WI38 (cell line): ENCODE data around the gene ATP1B4.

Experiments
- H3K4me3 ChIP-seq: 2 replicates; pipeline ENCODE4 v1.5.1; 2011; ENCODE audit warnings: low read depth, mild to moderate bottlenecking, control low read depth, low read length
- TF ChIP-seq, protein P1 (sequence below): IDR thresholded peaks from 2 replicates; pipeline ENCODE4 v1.5.1; 2012; ENCODE audit warnings: low read depth, mild to moderate bottlenecking, control low read depth, low read length

Gene ATP1B4

GRCh38 chrX:120358737-120359456 lies 3.0 kb upstream of the ATP1B4 start:
- no peak overlapping the region for H3K4me3 ChIP-seq
- TF ChIP-seq, protein P1, sequence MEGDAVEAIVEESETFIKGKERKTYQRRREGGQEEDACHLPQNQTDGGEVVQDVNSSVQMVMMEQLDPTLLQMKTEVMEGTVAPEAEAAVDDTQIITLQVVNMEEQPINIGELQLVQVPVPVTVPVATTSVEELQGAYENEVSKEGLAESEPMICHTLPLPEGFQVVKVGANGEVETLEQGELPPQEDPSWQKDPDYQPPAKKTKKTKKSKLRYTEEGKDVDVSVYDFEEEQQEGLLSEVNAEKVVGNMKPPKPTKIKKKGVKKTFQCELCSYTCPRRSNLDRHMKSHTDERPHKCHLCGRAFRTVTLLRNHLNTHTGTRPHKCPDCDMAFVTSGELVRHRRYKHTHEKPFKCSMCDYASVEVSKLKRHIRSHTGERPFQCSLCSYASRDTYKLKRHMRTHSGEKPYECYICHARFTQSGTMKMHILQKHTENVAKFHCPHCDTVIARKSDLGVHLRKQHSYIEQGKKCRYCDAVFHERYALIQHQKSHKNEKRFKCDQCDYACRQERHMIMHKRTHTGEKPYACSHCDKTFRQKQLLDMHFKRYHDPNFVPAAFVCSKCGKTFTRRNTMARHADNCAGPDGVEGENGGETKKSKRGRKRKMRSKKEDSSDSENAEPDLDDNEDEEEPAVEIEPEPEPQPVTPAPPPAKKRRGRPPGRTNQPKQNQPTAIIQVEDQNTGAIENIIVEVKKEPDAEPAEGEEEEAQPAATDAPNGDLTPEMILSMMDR = no peak

- TF ChIP-seq, protein P1 = peak; percentile 36
Observed at GRCh38 chrX:120365320-120365719, 3.4 kb downstream of the ATP1B4 start.

GRCh38 chrX:120365968-120366367 lies 4.1 kb downstream of the ATP1B4 start:
- no peak overlapping the region for H3K4me3 ChIP-seq
- TF ChIP-seq, protein P1 = no peak

More at GRCh38 chrX:120365320-120365719, 3.4 kb downstream of the ATP1B4 start:
- no peak overlapping the region for H3K4me3 ChIP-seq

GRCh38 chrX:120366794-120367193 lies 4.9 kb downstream of the ATP1B4 start:
- H3K4me3 ChIP-seq = no peak overlapping the region
- TF ChIP-seq, protein P1 = no peak

DNA sequence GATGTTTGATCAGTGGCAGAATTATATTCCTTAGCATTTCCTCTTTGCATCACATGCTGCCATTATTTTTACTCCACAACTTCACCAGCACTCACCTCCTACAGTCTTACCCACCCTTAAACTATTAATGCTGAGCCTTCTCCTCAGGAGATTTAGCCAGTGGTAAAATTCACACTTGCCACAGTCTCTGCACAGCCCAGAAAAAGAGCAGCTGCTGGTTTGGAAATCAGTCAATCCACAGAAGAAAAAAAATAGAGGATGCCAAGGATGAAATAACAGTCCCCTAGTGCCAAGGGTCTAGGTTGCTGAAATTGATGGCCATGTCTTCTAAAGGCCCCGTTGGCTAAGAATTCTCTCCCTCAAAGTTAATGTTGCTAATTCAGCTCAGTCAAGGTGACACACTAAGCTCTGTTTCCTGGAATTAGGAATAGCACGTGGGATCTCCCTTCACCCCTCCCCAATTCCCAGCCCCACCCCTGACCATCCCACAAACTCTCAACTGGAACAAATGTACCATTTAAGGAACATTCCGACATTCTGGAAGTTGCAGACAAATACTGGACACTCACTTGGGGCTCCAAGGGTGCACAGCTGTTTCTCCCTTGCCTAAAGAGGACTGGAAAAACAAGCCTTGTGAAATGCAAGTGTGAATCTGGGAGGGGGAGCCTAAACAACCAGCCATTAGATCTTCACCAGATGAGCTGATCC lies 5.7 kb downstream of the ATP1B4 start:
- no peak overlapping the region for H3K4me3 ChIP-seq
- TF ChIP-seq, protein P1 = no peak

DNA sequence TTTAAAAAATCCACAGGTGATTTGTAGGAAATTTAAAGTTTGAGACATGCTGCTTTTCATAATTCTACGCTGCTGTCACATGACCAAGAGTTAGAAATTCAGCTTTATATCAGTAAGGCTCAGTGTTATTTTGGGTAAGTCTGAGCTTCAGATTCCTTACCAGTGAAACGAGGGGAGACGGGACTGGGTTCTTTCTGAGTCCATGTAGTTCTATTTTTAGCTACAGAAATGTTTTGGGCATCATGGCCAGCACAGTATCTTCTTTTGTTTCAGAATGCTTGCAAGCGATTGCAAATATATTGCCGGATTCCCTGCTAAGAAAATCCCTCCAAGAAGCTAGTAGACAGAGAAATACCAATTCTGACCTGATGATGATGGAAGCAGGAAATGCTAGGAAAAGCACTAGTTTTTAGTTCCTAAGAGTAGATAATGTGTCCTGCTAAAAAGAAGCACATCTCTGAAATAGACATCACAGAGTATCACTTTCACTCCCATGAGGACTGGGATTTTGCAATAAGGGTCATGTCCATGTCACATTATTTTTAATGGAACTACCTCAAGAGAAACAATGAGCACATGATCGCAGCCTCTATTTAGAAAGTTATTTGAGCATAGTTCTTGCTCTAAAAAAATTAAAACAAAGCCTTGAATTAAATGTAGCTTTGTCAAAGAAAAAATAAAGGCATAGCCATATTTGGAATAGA lies 10.9 kb downstream of the ATP1B4 start:
- no peak overlapping the region for H3K4me3 ChIP-seq
- TF ChIP-seq, protein P1 = no peak
